Loucy (cell line): Measurements from ENCODE around the gene PEX14.

ENCODE experiments used
- EZH2phosphoT487 ChIP-seq: fragments of 200-600 bp; IDR thresholded peaks from 2 replicates; pipeline ENCODE4 v1.6.1; 2018; ENCODE audit warnings: antibody characterized with exemption, mild to moderate bottlenecking, moderate library complexity, borderline replicate concordance
- TF ChIP-seq, protein P1 (sequence below): fragments of 200-600 bp; sonication (generic); conservative IDR thresholded peaks from 2 replicates; pipeline ENCODE4 v1.5.1; 2014; ENCODE audit warnings: mild to moderate bottlenecking, antibody characterized with exemption, low read length

DNA sequence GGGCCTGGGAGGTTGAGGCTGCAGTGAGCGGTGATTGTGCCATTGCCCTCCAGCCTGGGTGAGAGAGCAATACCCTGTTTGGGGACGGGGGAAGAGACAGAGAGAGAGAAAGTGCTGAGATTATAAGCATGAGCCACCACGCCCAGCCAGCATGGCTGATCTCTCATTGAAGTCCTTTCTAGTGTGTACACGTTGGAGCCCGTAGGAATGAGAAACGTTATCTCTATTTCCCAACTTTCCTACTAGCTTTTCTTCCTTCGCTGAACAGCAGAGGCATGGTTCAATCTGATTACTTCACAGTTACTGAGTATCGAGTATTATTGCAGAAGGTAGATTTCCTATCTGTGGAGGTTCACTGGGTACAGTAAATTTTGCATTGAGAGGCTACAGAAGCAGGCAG lies 4.5 kb downstream of the PEX14 start:
- TF ChIP-seq, protein P1, sequence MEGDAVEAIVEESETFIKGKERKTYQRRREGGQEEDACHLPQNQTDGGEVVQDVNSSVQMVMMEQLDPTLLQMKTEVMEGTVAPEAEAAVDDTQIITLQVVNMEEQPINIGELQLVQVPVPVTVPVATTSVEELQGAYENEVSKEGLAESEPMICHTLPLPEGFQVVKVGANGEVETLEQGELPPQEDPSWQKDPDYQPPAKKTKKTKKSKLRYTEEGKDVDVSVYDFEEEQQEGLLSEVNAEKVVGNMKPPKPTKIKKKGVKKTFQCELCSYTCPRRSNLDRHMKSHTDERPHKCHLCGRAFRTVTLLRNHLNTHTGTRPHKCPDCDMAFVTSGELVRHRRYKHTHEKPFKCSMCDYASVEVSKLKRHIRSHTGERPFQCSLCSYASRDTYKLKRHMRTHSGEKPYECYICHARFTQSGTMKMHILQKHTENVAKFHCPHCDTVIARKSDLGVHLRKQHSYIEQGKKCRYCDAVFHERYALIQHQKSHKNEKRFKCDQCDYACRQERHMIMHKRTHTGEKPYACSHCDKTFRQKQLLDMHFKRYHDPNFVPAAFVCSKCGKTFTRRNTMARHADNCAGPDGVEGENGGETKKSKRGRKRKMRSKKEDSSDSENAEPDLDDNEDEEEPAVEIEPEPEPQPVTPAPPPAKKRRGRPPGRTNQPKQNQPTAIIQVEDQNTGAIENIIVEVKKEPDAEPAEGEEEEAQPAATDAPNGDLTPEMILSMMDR, result no peak
- TF ChIP-seq EZH2phosphoT487, result no peak
